ENCODE measurements around the gene PRKCE. TPM values are rescaled to one million over a fixed set of nuclear protein-coding genes. Genes with fewer than 3 reads are reported as not detected.

The PRKCE gene
- total RNA-seq, 1 experiment from 2014 or later: 14.0 TPM

DNA sequence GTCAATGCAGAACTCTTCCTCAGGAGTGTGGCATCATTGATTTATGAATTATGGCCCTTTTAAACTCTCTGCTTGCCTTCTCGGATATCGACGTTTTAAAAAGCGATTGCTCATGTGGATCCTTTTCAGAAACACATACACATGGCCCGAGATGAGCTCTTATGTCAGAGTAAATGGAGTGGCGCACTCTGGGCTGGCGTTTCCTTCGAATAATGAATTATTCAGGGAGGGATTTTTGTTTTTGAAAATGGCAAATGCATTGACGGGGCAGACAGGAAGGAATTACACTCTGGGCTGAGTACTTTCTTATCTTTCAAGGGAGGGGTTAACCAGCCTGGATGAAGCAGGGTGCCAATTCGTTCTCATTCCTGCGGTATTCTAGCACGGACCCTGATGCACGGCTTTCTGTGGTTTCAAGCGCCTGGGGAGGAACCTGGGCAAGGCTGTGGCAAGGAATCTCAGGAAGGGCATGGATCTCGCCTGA is 142.7 kb downstream of the PRKCE start:
- intact Hi-C loops (cut with micrococcal nuclease; ENCODE audit: unreplicated experiment) (no loop called here), in situ Hi-C loops (cut with HindIII; ENCODE audit: low pct_unique_long_range_greater_than_20kb, low sequenced_read_pairs) (no loop called here)
- Histone ChIP-seq H3K9me3 (ENCODE audit: control insufficient read depth, insufficient read depth, low read depth, low read length) (no peaks in the 10 kb centered on the region), H3K4me3 (ENCODE audit: low read depth in 2 of 2, low read length in 2 of 2) (no peak overlapping the region), H3K27ac (ENCODE audit: low read length) (no peak overlapping the region), H3K4me1 (ENCODE audit: control insufficient read depth, insufficient read depth, low read length) (no peaks in the 10 kb centered on the region), H3K36me3 (ENCODE audit: control insufficient read depth, insufficient read depth, low read length) (no peaks in the 10 kb centered on the region), H3K27me3 (ENCODE audit: control insufficient read depth, insufficient read depth, low read length) (no peaks in the 10 kb centered on the region)
- CTCF ChIA-PET: no interaction called here
- TF ChIP-seq SIN3A (IDR thresholded peaks at IDR 0.05; ENCODE audit: borderline replicate concordance, insufficient read depth, low read depth, low read length) (no peak), POLR2AphosphoS5 (IDR thresholded peaks at IDR 0.05; ENCODE audit: low read depth, low read length) (no peak), TCF7L2 (IDR thresholded peaks at IDR 0.05; ENCODE audit: low read depth, low read length) (no peak)
- TF ChIP-seq, protein P1, sequence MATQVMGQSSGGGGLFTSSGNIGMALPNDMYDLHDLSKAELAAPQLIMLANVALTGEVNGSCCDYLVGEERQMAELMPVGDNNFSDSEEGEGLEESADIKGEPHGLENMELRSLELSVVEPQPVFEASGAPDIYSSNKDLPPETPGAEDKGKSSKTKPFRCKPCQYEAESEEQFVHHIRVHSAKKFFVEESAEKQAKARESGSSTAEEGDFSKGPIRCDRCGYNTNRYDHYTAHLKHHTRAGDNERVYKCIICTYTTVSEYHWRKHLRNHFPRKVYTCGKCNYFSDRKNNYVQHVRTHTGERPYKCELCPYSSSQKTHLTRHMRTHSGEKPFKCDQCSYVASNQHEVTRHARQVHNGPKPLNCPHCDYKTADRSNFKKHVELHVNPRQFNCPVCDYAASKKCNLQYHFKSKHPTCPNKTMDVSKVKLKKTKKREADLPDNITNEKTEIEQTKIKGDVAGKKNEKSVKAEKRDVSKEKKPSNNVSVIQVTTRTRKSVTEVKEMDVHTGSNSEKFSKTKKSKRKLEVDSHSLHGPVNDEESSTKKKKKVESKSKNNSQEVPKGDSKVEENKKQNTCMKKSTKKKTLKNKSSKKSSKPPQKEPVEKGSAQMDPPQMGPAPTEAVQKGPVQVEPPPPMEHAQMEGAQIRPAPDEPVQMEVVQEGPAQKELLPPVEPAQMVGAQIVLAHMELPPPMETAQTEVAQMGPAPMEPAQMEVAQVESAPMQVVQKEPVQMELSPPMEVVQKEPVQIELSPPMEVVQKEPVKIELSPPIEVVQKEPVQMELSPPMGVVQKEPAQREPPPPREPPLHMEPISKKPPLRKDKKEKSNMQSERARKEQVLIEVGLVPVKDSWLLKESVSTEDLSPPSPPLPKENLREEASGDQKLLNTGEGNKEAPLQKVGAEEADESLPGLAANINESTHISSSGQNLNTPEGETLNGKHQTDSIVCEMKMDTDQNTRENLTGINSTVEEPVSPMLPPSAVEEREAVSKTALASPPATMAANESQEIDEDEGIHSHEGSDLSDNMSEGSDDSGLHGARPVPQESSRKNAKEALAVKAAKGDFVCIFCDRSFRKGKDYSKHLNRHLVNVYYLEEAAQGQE (IDR thresholded peaks at IDR 0.05; ENCODE audit: insufficient read depth in 1 of 2, low read depth in 2 of 2, low read length in 1 of 2): no peak
- TF ChIP-seq, protein P2, sequence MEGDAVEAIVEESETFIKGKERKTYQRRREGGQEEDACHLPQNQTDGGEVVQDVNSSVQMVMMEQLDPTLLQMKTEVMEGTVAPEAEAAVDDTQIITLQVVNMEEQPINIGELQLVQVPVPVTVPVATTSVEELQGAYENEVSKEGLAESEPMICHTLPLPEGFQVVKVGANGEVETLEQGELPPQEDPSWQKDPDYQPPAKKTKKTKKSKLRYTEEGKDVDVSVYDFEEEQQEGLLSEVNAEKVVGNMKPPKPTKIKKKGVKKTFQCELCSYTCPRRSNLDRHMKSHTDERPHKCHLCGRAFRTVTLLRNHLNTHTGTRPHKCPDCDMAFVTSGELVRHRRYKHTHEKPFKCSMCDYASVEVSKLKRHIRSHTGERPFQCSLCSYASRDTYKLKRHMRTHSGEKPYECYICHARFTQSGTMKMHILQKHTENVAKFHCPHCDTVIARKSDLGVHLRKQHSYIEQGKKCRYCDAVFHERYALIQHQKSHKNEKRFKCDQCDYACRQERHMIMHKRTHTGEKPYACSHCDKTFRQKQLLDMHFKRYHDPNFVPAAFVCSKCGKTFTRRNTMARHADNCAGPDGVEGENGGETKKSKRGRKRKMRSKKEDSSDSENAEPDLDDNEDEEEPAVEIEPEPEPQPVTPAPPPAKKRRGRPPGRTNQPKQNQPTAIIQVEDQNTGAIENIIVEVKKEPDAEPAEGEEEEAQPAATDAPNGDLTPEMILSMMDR (IDR thresholded peaks at IDR 0.05): no peak
- no TSS peak for BruUV-seq (replicated peaks)
- POLR2A ChIA-PET: no interaction called here
- ATAC-seq: no peak
- no peak for DNase-seq (ENCODE audit: low read depth, low spot score)

DNA sequence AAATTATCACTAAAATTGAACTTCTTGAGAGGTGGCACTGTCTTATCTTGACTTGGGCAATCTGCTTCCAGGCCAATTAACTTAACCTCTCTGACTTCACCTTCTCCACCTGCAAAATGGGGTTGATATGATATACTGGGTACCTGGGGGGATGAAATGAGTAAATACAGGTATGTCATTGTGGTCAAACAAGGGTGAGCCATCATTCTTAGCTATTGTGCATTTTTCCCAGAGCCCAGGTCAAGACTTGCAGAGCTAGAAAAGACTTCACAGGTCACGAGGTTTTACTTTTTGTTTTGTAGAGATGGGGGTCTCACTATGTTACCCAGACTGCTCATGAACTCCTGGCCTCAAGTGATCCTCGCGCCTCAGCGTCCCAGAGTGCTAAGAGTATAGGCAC is 145.0 kb downstream of the PRKCE start:
- TF ChIP-seq POLR2AphosphoS5 (IDR thresholded peaks at IDR 0.05; ENCODE audit: low read depth, low read length) (no peak), SIN3A (IDR thresholded peaks at IDR 0.05; ENCODE audit: borderline replicate concordance, insufficient read depth, low read depth, low read length) (no peak), TCF7L2 (IDR thresholded peaks at IDR 0.05; ENCODE audit: low read depth, low read length) (no peak)
- TF ChIP-seq, protein P2 (IDR thresholded peaks at IDR 0.05): no peak
- TF ChIP-seq, protein P1 (IDR thresholded peaks at IDR 0.05; ENCODE audit: insufficient read depth in 1 of 2, low read depth in 2 of 2, low read length in 1 of 2): no peak
- no TSS peak for BruUV-seq (replicated peaks)
- DNase-seq (ENCODE audit: low read depth, low spot score): no peak
- Histone ChIP-seq H3K4me1 (ENCODE audit: control insufficient read depth, insufficient read depth, low read length) (no peaks in the 10 kb centered on the region), H3K9me3 (ENCODE audit: control insufficient read depth, insufficient read depth, low read depth, low read length) (no peaks in the 10 kb centered on the region), H3K27ac (ENCODE audit: low read length) (no peak overlapping the region), H3K4me3 (ENCODE audit: low read depth in 2 of 2, low read length in 2 of 2) (no peak overlapping the region), H3K36me3 (ENCODE audit: control insufficient read depth, insufficient read depth, low read length) (no peaks in the 10 kb centered on the region), H3K27me3 (ENCODE audit: control insufficient read depth, insufficient read depth, low read length) (no peaks in the 10 kb centered on the region)
- ChIA-PET CTCF (no interaction called here), POLR2A (interaction anchor here (0.6 kb wide), 2 partner anchors 144 to 282 kb away, joined by 3 to 6 read pairs; no protein-coding TSS in a partner anchor)
- in situ Hi-C loops (cut with HindIII; ENCODE audit: low pct_unique_long_range_greater_than_20kb, low sequenced_read_pairs) (no loop called here), intact Hi-C loops (cut with micrococcal nuclease; ENCODE audit: unreplicated experiment) (no loop called here)
- no peak for ATAC-seq
